GM21825 (cell line): ENCODE measurements around the gene SPHK1.
"Not testable (repeated sequence)": the region's sequence is repeated elsewhere in the genome, so short reads cannot be mapped to it uniquely, and the experiment has no call there.

Source experiments
- ATAC-seq: cut with Tn5 transposase; IDR thresholded peaks from one replicate; pipeline ENCODE4 v1.9.1; 2021; ENCODE audit warnings: mild to moderate bottlenecking, moderate library complexity; ENCODE audit not compliant: unreplicated experiment

Gene SPHK1, protein sequence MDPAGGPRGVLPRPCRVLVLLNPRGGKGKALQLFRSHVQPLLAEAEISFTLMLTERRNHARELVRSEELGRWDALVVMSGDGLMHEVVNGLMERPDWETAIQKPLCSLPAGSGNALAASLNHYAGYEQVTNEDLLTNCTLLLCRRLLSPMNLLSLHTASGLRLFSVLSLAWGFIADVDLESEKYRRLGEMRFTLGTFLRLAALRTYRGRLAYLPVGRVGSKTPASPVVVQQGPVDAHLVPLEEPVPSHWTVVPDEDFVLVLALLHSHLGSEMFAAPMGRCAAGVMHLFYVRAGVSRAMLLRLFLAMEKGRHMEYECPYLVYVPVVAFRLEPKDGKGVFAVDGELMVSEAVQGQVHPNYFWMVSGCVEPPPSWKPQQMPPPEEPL

DNA sequence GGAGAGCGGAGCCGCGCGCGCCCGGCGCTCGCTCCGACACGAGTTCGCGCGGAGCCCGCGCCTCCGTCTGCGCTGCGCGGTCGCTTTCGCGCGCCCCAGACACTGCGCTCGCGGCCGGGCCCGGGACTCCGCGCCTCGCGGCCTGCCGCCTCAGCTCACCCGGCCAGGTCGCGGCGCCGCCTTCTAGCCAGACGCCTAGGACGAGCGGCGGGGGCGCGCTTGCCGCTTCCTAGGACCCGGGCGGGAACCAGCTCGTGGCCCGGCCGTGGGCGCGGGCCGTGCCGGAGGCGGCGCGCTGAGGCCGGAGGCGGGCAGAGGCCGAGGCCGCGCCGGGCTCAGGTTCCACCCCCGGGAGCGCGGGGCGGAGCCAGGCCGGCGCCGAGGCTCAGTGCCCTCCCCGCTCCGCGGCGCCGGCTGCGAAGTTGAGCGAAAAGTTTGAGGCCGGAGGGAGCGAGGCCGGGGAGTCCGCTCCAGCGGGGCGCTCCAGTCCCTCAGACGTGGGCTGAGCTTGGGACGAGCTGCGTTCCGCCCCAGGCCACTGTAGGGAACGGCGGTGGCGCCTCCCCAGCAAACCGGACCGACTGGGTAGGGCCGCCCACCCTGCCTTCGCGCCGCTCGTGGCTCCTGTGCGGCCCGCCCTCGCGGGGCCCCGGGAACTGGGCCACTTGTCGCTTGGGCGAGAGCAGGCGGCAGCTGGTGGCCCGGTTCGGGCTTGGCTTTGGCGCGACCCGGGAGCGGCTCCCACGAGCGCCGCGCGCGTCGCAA is at the start of gene SPHK1:
Gene SPHK1 (plus strand): TSS at position 388 of the 765 bp plus-strand sequence. CDS start 1,036 bp downstream, outside the sequence.
- ATAC-seq: peak; percentile 51

DNA sequence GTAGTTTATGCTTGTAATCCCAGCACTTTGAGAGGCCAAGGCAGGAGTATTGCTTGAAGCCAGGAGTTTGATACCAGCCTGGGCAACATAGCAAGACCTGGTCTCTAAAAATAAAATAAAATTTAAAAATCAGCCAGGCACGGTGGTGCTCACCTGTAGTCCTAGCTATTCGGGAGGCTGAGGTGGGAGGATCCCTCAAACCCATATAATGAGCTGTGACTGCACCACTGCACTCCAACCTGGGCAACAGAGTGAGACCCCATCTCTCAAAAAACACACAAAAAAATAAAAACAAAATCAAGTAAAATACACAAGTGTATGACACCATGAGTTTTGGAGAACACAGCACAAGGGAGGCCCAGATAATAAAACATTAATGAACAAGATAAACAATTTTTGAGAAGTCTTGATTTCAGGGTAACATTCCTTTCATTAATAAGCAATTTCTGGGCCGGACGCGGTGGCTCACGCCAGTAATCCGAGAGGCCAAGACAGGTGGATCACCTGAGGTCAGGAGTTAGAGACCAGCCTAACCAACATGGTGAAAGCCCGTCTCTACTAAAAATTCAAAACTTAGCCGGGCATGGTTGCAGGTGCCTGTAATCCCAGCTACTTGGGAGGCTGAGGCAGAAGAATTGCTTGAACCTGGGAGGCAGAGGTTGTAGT is 48.6 kb upstream of the SPHK1 start:
- no peak for ATAC-seq

DNA sequence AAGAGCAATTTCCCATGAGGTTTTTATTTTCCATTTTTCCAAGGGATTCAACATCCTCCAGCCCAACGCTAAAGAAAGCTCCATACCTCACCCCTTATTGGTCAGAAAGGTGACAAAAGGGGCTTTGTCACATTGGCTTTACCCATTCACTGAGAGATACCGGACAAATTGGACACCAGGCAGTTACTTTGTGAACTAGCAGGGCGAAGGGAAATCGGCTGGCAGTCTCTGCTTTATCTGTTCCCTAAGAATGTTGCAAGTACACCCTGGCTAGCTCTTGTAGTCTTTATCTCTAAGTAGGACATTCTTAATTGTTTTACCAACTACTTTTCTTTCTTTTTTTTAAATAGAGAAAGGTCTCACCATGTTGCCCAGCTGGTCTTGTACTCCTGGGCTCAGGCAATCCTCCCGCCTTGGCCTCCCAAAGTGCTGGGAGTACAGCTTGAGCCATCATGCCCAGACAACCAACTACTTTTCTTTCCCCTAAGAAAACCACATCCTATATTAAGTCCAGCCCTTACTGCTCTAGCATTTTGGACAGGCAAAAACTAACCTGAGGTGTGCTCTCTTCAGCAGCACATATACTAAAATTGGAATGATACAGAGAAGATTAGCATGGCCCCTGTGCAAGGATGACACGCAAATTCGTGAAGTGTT is 47.5 kb upstream of the SPHK1 start:
- ATAC-seq: no peak

DNA sequence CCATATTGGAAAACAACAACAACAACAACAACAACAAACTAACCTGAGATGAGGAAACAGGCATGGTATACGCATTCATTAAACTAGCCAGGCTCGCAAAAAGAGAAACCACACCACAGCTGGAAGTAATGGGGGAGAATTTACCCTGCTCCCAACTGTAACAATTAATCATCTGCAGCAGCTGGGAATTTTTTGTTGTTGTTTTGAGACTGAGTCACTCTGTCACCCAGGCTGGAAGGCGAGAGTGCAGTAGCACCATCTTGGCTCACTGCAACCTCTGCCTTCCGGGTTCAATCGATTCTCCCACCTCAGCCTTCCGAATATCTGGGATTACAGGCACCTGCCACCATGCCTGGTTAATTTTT is 47.0 kb upstream of the SPHK1 start:
- ATAC-seq: no peak

DNA sequence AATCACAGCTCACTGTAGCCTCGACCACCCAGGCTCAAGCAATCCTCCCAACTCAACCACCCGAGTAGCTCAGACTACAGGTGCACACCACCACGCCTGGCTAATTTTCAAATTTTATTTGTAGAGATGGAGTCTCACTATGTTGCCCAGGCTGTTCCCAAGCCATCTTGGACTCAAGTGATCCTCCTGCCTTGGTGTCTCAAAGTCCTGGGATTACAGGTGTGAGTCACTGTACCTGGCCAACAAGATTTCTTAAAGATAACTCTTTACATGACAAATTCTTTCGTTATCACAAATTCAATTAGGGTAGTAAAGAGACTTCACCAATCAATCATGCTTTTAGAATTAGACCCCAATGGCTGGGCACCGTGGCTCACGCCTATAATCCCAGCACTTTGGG is 43.1 kb upstream of the SPHK1 start:
- no peak for ATAC-seq

DNA sequence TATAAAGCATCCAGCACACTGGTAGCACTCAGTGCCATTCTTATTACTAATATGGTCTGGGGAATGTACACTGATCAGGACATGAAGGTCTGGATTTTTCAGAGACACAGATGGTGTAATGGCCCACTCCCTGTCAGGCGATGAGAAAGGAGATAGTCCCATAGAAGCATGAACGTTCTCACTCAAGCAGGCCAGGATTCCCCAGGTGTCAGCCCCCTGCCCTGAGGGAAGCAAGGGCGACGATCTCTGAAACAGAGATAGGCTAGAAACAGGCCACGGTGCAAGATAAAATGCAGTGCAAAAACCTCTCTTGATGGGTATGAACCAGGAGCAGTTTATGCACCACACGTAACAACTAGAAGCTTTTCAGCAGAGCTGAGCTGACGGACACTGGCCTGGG is 41.3 kb upstream of the SPHK1 start:
- no peak for ATAC-seq

DNA sequence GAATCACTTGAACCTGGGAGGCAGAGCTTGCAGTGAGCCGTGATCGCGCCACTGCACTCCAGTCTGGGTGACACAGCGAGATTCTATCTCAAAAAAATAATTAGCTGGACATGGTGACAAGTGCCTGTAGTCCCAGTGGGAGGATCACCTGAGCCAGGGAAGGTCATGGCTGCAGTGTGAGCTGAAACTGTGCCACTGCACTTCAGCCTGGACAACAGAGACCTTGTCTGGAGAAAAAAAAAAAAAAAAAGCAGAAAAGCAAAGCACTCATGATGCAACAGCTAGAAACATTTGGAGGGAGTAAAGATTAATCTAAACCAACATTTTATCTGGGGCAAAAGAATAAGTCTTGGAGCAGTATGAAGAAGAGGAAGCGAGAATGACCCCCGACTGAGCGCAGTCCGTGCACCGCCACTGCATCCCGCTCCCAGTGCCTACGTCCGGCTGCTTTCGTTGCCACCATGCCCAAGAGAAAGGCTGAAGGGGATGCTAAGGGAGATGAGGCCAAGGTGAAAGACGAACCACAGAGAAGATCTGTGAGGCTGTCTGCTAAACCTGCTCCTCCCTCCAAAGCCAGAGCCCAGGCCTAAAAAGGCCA is 38.9 kb upstream of the SPHK1 start:
- no peak for ATAC-seq

DNA sequence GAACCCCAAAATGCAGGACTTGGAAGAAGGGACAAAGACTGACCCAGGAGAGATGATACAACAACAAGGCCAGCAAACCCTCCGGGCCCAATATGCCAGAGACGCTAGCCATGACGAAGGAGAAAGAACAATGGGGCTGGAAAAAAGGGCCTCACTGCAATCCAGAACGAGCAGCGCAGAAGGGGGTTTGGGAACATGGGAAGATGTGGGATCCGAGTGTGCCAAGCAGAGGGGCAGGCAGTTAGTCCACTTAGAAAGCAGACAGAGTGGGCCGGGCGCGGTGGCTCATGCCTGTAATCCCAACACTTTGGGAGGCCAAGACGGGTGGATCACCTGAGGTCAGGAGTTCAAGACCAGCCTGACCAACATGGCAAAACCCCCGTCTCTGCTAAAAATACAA is 37.5 kb upstream of the SPHK1 start:
- ATAC-seq: not testable (repeated sequence)

DNA sequence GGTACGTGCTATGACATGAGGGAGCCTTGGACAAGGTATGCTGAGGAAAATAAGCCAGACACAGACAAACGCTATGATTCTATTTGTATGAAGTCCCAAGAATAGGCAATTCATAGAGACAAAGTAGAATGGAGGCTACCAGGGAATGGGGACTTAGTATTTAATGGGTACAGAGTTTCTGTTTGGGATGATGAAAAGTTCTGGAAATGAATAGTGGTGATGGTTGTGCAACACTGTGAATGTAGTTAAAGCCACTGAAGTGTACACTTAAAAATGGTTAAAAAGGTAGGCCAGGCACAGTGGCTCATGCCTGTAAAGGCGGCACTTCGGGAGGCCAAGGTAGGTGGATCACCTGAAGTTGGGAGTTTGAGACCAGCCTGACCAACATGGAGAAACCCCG is 33.9 kb upstream of the SPHK1 start:
- ATAC-seq: no peak

DNA sequence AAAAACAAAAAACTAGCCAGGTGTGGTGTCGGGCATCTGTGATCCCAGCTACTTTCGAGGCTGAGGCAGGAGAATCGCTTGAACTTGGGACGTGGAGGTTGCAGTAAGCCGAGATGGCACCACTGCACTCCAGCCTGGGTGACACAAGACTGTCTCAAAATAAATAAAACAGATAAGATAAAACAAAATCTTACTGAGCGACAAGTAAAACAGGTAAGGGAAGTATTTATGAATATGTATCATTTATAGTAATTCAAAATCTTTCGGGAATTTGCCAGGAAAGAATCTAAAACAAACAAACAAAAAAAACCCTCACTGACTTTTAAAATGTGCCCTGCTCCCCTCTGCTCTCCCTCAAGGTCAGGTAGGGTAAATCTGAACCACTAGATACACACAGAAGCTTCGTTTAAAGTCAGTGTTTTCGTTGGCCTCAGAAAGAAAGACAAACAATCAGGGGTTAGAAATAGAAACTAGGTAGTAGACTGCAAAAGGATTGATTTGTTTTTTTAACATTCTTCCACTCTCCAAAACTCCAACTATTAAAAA is 32.8 kb upstream of the SPHK1 start:
- ATAC-seq: no peak

DNA sequence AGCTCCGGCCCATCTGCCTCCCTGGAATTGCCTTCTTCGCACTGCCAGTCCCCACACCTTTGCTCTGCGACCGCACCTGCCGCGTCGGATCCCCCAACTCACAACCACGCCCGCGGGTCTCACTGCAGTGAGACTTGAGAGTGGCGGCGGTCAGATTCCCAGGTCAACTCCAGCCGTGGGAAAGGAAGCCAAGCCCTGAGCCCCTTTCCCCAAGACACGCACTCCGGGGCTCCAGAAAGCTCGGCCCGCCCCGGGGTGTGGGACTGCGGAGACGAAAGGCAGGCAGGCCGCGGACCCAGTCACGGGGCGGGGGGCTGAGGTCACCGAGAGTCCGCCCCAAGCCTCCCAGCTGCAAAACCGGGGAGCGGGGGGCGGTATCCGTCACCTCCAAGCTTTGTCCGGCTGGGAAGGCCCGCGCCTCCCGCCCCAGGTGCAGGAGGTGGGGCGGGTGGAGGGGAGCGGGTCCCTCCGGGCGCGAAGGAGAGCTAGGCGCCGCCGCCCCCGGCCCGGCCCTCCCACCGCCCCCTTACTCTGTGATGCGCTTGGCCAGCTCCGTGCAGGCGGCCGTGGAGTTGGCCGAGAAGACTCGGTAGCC is 31.3 kb upstream of the SPHK1 start:
- ATAC-seq: peak; percentile 6

DNA sequence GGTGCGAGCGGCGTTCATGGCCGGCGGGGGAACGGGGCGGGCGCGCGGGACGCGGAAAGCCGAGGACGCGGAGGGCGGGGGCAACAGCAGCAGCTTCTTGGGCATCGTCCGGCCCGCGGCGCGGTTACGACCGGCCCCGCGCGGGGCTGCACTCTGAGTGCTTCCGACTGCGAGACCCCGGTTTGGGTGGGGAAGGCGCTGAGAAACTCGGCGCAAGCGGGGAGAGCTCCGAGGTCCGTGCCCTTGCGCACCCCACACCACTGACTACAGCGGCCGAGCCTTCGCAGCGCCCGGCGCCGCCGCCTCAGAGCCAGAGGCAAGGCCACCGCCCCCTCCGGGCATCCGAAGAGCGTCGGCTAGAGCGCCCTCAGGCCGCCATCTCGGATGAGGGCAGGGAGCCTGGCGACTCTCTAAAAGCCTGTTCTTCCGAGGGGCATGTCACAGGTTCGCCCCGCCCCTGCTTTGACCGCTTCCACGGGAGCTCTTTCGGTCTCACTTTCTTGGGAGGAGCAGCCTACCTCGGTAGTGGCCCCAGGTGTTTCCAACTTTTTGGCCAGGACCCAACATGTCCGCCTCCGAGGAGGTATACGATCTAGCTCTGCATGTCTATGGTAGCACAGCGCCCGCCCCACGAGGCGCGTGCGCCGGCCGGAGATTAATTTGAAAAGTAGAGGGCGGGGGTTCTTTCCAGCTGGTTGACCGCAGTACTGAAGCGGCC is 30.7 kb upstream of the SPHK1 start, which contains the start of gene PRPSAP1:
Gene PRPSAP1 (minus strand): TSS at position 318 of the 718 bp plus-strand sequence. CDS start 213 bp downstream, at position 105.
- peak; percentile 85 for ATAC-seq

DNA sequence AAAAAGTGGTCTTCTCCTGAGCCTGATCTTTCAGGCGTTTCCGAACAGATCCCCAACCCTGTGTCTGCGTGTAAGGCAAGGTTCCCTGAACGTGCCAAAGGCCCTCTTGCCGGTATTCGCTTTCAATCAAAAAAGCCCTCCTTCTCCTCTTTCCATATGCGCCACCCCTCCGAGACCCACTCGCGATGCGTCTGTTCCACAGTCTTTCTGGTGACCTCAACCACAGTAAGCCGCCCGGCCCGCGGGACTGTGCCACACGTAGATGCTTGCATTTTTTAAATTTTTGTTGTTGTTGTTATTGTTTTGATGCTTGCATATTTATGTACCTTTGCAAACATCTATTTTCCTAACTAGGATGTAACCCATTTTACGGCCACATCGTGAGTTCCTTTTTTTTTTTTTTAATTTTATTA is 30.1 kb upstream of the SPHK1 start:
- no peak for ATAC-seq

DNA sequence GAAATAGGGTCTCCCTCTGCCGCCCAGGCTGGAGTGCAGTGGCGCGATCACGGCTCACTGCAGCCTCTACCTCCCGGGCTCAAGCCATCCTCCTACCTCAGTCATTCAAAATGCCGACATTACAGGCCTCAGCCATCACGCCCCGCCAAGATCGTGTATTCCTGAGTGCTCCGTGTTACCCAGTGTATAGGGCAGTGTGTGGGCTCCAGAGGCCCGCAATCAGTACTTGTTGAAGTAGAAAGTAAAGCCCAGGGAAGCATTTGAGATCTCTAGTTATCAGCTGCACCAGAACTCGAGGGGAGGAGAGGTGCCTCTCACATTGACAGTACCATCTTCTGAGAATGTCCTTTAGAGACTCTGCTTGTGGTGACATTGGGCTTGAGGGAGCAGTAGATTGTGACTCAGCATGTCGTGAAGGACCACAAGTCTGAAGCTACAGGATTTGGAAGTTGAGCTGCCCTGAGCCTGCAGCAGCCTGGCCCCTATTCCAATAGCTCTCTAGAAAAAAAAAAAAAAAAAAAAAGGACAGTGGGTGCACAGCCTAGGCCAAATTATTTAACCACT is 29.6 kb upstream of the SPHK1 start:
- no peak for ATAC-seq

DNA sequence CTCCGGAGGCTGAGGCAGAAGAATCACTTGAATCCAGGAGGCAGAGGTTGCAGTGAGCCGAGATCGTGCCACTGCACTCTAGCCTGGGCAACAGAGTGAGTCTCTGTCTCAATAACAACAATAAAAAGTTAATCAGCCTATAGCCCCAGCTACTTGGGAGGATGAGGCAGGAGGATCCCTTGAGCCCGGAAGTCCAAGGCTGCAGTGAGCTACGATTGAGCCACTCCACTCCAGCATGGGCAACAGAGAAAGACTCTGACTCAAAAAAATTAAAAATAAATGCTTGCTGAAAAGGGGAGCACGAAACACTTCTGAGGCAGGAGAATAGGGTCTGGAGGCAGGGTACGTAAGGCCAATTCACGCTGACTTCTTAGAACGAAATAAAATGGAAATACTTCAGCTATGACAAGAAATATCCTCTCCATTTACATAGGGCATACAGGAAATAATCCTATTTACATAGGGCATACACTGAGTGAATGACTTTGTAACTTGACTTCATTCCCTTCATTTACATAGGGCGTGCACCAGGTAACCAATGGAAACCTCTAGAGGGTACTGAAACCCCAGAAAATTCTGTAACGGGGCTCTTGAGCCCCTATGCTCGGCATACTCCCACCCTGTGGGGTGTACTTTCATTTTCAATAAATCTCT is 27.5 kb upstream of the SPHK1 start:
- ATAC-seq: no peak

DNA sequence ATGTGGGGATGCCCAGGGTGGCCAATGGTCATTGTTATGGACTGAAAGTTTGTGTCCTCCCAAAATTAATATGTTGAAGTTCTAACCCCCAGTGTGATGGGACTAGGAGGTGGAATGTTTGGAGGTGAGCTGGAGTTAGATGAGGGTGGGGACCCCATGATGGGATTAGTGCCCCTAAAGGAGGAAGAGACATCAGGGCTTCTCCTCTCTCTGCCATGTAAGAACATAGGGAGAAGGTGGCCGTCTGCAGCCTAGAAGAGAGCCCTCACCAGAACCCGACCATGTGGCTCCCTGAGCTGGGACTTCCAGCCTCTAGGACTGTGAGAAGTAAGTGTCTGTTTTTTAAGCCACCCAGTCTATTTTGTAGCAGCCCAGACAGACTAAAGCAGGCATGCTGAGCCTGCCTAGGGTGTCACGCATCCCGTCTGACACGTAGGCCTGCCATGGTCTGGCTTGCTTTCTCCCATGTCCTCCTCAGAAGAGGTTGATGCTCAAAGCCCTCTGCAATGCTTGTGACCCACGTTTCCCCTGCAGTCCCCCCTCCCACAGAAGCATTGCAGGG is 26.7 kb upstream of the SPHK1 start:
- ATAC-seq: no peak

DNA sequence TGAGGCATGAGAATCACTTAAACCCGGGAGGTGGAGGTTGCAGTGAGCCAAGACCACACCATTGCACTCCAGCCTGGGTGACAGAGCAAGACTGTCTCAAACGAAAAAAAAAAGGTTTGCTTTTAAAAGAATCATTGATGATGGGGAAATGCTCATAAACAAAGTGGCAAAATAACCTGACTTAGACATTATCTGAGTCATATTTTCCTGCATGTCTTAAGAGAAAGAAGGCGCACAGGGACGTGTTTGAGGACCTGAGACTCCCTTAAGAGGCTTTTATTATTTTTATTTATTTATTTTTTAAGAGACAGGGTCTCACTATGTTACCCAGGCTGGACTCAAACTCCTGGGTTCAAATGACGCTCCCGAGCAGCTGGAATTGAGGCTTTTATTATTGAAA is 25.0 kb upstream of the SPHK1 start:
- no peak for ATAC-seq

DNA sequence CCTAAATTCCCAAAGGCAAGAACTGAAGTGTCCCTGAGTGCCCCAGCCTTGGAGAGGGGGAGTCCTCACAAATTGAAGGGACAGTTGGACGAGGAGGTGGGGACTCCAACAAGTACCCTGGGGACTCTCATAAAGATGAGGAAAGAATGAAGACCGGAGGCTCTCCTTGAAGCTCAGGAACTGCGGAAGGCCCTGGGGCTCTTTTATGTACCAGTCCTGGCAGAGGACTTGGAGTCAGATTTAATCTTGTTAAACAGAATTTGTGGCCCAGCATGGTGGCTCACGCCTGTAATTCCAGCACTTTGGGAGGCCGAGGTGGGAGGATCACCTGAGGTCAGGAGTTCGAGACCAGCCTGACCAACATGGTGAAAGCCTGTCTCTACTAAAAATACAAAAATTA is 24.6 kb upstream of the SPHK1 start:
- ATAC-seq: not testable (repeated sequence)
